ENCODE data around the gene SLC44A5.
"Not testable (repeated sequence)": the region's sequence is repeated elsewhere in the genome, so short reads cannot be mapped to it uniquely, and the experiment has no call there.

Gene SLC44A5

DNA sequence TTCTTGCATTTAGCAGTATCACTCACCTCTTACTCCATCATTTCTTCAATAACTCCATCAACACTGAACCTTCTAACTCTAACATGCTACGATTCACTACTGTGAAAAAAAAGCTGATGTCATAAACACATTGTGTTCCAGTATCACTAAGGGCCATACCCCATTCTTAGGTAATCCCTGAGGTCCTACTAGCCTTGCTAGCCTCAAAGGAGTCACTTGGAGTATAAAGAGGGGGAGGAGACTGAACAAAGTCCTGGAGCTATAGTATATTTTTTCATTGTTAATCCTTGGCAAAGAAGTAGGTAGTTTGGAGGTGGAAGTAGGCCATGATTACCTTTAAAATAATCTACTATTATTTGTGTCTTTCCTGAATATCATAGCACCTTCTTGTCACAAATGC lies at the start of gene SLC44A5:
SLC44A5 (minus strand) TSS at position 101 of the 400 bp plus-strand sequence. CDS start 69,667 bp downstream, outside the sequence.
- DNase-seq, result no peak

- no peak for DNase-seq
These were observed 45.0 kb upstream of the SLC44A5 start for GRCh38 chr1:75655931-75656330.

DNA sequence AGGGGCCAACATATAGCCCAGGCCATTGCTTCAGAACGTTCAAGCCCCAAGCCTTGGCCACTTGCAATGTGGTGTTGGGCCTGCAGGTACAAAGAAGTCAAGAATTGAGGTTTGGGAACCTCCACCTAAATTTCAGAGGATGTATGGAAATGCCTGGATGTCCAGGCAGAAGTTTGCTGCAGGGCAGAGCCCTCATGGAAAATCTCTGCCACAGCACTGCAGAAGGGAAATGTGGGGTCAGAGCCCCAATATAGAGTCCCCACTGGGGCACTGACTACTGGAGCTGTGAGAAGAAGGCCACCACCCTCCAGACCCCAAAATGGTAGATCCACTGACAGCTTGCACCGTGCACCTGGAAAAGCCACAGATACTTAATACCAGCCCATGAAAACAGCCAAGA lies 36.3 kb upstream of the SLC44A5 start:
- DNase-seq, result not testable (repeated sequence)

DNA sequence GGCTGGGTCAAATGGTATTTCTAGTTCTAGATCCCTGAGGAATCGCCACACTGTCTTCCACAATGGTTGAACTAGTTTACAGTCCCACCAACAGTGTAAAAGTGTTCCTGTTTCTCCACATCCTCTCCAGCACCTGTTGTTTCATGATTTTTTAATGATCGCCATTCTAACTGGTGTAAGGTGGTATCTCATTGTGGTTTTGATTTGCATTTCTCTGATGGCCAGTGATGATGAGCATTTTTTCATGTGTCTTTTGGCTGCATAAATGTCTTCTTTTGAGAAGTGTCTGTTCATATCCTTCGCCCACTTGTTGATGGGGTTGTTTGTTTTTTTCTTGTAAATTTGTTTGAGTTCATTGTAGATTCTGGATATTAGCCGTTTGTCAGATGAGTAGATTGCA lies 34.2 kb upstream of the SLC44A5 start:
- not testable (repeated sequence) for DNase-seq

- DNase-seq, result no peak
These were observed 32.5 kb upstream of the SLC44A5 start for GRCh38 chr1:75643460-75643859.

GRCh38 chr1:75641325-75641724 lies 30.4 kb upstream of the SLC44A5 start:
- DNase-seq, result no peak

- DNase-seq, result no peak
These were observed 29.2 kb upstream of the SLC44A5 start for GRCh38 chr1:75640137-75640536.

GRCh38 chr1:75632350-75632949 lies 21.5 kb upstream of the SLC44A5 start:
- peak; percentile 3 to 58 for DNase-seq

DNA sequence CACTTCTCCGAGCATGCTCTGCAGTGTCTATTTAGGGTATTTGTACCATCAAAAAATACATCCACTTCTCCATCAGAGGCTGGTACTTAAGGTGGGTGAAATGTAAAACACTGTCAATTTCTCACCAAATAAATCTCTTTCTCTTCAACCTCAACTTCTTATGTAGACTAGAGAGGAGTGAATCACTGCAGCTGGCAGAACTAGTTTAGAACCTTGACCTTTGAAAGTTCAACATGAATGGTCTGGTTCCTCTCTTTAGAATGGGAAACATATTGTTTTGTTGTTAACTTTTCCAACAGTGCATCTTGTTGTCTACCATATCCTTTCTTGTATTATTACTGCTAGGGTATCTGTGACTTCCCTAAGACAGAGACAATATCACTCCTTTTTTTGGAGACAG lies 20.1 kb upstream of the SLC44A5 start:
- DNase-seq, result no peak

DNA sequence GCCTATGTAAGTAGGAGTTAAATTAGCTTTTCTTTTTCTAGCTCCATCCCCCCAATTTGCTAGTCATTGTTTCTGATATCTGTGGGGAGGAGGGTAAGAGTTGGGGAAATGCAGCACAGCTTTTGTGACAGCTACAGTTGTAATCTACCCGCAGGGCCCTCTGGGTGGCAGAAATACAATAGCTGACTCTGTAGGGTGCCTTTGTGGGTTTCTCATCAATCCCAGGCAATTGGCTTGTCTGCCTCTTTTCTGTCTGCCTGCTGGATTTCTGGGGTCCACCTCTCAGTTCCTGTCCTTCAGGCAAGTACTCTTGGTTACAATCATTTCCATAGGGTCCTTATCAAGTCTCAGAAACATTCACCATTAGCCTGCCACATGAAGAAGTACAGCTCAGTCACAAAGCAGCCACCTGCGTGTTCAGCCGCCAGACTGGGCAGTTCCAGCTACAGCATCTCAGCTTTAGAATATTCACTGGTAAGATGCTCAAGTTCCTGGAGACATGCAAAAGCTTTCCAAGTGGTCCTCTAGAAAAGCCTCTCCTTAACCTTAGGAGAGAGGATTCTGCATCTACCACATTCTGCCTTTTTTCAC lies 19.2 kb upstream of the SLC44A5 start:
- DNase-seq, result no peak

DNA sequence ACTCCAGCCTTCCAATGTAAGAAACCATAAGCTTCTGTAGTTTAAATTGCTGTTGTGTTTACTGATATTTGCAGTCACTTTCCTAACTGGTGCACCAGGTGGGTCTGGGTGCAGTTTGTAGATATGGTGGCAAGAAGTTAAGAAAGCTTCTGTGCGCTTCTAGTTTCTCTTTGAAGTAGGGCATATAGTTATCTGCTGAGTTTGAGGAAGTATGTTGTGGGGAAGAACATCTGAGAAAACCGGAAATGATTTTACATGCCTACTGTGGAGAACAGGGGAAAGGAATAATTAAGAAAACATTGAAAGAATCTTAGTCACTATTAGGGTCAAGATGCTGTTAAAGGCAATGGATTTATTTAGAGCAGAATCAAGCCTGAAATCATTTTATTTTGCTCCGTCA lies 14.9 kb upstream of the SLC44A5 start:
- no peak for DNase-seq

DNA sequence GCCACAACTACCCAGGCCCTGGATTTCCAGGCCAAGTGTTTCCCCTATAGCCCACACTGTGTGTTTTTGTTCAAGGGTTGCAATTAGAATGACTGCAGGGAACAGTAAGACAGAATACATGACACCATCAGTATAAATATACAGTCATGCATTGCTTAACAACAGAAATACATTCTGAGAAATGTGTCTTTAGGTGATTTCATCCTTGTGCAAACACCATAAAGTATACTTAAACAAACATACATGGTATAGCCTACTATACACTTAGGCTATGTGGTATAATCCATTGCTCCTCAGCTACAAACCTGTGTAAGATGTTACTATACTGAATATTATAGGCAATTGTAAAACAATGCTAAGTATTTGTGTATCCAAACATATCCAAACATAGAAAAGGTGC lies 7.5 kb upstream of the SLC44A5 start:
- DNase-seq, result no peak

GRCh38 chr1:75616436-75617433 lies 5.8 kb upstream of the SLC44A5 start:
- no peak for DNase-seq

GRCh38 chr1:75615613-75616435 lies 4.9 kb upstream of the SLC44A5 start:
- no peak for DNase-seq

DNA sequence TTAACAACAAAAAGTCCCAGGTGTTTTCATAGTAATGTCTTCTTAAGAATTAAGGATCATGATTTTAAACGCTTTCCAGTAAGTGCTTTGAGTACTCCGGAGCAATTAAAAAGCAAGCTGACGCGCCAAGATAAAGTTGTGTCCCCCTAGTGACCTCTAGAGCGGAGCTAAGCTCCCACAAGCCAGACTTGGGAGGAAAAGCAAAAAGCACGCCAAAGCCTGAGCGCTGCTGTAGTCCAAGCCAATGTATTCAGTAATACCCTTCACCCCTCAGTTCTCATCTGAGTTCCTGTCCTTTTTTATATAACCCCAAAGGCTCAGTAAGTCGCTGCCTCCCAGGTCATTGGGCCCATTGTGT lies 3.5 kb upstream of the SLC44A5 start:
- DNase-seq, result no peak

GRCh38 chr1:75613916-75614315 lies 3.0 kb upstream of the SLC44A5 start:
- DNase-seq, result no peak

- DNase-seq, result no peak
These were observed 2.1 kb upstream of the SLC44A5 start for GRCh38 chr1:75612976-75613375.

DNA sequence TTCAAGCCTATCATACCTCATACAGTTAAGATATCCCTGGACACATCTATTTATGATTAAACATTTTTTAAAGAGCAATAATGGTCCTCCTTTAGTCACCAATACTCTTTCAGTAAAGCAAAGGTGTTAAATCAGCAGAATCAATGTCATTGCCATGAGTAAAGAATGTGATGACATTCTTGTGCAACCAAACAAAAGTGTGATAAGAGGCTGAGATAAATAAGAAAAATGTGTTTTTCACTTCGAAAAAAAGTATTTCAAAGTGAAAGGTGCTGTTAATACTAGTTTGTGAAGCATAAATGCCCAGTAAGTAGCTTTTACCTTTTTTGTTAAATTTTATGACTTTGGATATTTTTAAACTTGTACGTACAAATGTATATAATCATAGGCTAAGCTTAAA lies 8.4 kb downstream of the SLC44A5 start:
- DNase-seq, result no peak

- no peak for DNase-seq
These were observed 10.1 kb downstream of the SLC44A5 start for GRCh38 chr1:75600781-75601180.

GRCh38 chr1:75594327-75594726 lies 16.6 kb downstream of the SLC44A5 start:
- DNase-seq, result no peak

DNA sequence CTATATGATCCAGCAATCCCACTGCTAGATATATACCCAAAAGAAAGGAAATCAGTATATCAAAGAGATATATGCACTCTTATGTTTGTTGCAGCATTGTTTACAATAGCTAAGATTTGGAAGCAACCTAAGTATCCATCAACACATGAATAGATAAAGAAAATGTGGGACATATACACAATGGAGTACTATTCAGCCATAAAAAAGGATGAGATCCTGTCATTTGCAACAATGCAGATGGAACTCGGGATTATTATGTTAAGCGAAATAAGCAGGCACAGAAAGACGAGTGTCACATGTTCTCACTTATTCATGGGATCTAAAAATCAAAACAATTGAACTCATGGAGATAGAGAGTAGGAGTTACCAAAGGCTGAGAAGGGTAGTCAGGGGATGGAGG lies 17.5 kb downstream of the SLC44A5 start:
- not testable (repeated sequence) for DNase-seq

GRCh38 chr1:75589637-75590036 lies 21.3 kb downstream of the SLC44A5 start:
- DNase-seq, result no peak

Measured in inflammatory macrophage treated with lipopolysaccharide for 1 hour (primary cell).